ENCODE measurements around the gene RGL4.

Gene RGL4

GRCh38 chr22:23681026-23681809 is 9.6 kb upstream of the RGL4 start:
- no peak for DNase-seq

DNA sequence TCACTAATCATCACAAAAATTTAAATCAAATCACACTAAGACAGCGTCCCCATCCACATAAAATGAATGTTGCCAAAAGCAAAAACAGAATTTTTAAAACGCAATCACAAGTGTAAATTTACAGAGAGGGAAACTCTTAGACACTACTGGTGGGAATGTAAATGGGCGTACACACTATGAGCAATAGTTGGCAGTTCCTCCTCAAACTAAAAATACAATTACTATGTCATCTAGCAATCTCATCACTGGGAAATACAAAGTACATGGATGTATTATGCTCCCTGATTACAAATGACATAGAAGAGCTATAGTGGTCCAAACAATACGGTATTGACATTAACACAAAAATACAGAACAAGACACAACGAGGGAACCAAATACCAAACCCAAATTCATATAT is 8.7 kb upstream of the RGL4 start:
- no peak for DNase-seq

GRCh38 chr22:23682827-23683355 is 7.9 kb upstream of the RGL4 start:
- DNase-seq, result no peak

DNA sequence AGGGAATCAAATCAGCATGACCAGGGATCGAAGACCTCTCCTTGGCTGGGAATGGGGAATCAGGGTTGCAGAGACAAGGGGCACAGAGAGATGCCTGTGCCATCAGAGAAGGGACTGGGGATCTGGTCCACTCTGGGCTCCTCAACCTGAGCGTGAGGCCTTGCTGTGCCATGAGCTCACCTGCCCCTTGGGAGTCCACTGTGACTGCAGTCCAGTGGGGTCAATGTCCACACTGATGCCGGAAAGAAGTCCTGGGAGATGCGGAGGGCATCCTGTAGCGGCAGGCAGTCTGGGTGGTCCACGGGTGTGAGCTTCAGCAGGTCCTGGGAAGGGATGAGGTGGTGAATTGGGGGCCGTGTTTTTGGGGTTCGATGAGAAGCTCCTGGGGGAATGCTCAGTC is 7.3 kb upstream of the RGL4 start:
- no peak for DNase-seq

DNA sequence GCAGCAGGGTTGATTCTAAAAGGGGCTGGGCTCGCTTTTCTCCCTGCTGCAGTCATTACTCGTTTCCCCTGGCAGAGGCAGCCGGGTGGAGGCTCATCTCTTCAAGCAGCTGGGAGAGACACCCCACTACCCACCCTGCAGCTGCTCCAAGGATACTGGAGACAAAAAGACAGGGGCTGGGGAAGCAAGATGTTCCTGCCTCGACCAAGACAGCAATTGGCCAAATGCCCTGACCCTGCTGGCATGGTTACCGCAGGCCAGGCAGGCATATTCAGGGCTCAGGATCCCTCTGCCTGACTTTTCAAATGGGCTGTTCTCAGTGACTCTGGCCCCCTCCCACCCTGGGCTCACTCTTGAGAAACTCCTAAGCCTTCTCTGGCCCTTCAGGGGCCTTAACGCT is 6.8 kb upstream of the RGL4 start:
- DNase-seq, result no peak

GRCh38 chr22:23684561-23685031 is 6.2 kb upstream of the RGL4 start:
- peak; percentile 2 for DNase-seq

GRCh38 chr22:23685205-23685784 is 5.5 kb upstream of the RGL4 start:
- DNase-seq, result no peak

DNA sequence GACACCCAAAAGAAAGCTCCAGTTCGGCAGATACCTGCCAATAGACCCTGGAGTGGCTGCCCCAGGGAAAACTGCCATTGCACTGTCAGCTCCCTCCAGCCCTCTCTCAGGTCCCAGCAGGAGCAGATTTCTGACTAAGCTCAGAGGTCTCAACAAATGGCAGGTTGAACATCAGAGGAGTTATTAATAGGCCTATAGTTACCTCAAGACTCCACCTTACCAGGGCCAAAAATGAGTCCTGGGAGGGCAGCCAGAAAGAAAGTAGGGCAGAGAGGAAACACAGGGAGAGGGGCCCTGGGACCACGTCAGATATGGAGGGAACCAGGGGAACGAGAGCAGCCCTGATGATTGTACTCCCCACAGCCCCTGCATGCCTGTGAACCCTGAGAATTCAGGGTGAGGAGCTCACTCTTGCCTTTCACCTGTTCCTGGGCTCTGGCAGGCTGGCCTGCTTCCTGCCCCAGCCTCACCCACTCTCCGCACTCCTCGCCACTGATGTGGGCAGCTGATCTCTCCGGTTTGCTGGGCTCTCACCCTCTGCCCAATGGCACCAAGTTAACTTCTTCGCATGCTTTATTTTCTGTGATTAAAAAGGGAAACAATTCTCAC is 4.3 kb upstream of the RGL4 start:
- no peak for DNase-seq

GRCh38 chr22:23688121-23688520 is 2.7 kb upstream of the RGL4 start:
- no peak for DNase-seq

DNA sequence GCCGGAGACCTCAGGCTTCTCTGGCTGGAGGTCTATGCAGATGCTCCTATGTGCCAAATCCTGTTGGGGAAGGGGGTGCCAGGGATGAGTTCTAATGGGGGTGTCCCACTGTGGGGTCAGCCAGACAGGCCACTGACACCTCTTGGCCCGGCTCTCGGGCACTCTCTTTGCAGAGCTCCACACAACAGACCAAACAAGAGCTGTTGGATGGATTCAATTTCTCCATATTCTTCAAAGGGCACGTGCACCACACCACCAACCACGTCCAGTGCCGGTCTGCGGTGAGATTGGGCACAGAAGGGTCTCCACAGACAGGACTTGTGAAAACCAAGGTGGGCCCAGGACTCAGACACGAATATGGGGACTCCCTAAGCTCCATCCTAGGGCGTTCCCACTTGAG is 2.2 kb upstream of the RGL4 start:
- DNase-seq, result no peak

DNA sequence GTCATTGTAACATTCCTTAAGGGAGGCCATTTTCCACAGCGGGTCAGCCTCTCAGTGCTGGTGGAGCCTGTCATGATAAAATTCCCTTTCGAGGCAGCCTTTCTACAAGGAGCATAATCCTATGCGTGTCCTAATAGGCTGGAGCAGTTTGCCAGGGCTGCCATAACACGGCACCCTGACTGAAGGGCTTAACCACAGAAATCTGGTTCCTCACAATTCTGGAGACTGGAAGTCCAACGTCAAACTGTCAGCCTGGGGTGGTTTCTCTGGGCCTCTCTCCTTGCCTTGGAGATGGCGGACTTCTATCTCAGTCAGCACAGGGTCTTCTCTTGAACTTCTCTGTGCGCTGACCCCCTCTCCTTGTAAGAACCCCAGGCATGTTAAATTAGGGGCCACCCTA is 1.4 kb upstream of the RGL4 start:
- DNase-seq, result no peak

DNA sequence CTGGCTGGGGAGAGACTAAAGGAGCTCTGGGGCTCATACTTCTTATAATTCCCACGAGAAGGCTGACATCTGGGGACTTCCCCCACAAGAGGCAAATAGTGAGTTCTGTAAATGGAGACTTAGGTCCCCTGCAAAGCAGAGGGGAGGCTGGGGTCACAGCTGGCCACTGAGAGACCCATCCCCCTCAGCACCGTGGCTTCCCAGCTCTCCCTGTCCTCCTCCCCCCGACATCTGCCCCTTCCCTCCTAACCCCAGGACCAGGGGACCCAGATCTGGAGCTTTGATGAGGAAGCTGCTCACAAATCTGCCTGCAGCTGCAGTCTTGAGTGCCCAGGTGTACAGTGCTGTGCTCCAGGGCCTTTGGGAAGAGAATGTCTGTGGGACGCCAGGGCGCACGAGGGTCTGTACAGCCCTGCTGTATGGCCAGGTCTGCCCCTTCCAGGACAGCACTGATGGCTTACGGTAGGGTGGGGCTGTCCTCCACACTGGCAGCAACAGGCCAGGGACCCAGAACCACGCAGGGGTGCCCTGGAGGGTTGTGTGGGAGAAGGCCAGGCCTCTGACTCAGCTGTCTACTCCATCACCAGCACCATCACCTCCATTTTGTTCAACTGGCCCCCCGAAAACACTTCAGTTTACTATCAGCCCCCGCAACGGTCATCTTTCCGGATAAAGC is 1.1 kb downstream of the RGL4 start:
- no peak for DNase-seq

DNA sequence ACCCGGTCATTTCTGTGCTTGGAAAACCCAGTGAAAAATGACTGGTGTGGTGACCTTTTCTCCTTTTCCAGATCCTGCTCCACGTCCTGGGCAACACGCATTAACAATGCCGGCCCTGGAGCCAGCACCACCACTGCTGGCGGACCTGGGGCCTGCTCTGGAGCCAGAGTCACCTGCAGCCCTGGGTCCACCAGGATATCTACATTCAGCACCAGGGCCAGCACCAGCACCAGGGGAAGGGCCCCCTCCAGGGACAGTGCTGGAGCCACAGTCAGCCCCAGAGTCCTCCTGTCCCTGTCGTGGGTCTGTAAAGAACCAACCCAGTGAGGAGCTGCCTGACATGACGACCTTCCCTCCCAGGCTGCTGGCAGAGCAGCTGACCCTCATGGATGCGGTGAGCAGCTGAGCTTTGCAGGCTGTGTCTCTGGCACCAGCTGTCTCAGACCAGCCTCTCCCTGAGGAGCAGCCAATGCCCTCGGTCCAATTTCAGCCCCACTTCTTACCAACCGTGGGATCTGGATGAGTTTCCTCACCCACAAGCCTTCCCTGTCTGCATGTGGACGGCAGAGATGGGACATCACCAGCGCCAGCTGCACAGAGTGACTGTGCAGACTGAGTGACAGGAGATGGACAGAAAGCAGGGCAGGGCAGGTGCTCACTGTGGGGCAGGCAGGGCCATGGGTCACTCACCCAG is 1.9 kb downstream of the RGL4 start:
- DNase-seq, result no peak

DNA sequence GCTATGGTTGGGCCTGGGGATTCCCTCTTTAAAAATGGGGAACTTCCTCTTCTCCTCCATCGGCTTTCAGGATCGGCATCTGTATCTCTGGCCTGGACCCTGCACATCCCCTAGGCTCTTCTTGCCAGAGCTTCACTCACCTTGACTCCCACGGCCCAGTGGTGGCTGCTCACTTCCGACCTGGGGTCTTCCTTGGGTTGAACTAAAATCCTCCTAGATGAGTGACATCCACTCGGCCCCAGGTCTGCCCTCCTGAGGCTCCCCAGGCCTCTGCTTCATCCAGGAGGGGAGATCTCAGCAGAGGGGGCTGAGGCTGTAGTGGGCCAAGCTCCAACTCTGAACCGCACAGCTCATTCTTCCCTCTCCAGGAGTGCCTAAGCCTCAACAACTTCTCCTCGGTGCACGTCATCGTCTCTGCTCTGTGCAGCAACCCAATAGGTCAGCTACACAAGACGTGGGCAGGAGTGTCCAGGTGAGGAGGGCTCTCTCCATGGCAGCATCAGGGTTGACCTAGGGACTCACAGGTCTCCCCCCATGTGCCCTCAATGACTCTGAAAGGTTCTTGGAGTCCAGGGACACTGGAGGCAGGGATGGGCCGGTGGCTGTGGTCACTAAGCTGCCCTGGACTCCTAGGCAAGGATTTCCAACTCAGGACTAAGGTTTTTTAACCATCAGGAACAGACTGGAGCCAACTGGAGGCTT is 3.3 kb downstream of the RGL4 start:
- DNase-seq, result no peak

DNA sequence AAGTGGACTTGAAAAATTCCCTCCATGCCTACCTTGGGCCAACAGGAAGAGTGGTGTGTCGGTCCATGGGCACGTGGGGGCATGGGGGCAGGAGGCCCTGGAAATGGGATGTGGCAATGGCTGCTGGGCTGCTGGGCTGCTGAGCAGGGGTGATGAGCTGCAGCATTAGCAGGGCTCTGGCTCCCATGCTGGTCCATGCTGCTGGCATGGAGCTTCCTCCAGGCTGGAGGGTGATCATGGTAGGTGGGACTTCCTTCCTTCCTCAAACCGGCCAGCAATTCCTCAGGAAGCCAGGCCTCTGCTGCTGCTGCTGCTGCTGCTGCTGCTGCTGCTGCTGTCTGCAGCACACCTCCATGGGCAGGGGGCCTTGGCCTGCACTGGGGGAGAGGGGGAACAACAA is 4.3 kb downstream of the RGL4 start:
- no peak for DNase-seq

- DNase-seq, result no peak
Measured at GRCh38 chr22:23695571-23696325, 4.9 kb downstream of the RGL4 start.

DNA sequence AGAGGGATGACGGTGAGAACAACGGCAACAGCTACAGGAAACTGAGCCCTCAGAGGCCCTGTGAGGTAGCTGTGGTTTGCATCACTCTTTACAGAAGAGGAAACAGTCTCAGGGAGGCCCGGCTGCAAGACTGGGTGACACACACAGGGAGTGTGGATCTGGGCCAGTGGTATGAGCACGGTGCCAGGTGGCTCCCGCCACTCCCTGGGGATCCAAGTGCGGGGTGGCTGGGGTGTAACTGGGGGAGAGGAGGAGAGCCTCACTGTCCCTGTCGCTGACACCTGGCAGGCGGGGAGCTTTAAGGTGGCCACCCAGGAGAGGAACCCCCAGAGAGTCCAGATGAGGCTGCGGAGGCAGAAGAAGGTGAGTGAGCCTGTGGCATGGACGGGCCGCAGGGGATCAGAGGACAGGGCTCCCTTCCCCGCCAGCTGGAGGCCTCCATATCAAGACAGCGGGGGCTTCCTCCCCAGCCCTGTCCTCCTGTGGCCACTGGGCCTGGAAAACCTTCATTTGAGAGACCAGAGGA is 5.6 kb downstream of the RGL4 start:
- no peak for DNase-seq

GRCh38 chr22:23697031-23697970 is 6.5 kb downstream of the RGL4 start:
- DNase-seq, result no peak

DNA sequence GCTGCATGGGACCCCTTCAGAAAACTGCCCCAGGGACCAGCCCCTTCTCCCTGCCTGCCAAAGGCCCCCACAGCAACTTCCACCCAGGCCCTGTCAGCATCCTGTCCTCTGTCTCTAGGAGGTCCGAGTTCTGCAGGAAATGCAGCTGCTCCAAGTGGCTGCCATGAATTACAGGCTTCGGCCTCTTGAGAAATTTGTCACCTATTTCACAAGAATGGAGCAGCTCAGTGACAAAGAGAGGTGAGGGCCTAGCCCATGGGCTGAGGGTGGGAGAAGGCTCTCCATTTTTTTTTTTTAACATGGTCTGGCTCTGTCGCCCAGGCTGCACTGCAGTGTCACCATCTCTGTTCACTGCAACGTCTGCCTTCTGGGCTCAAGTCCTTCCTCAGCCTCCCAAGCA is 7.3 kb downstream of the RGL4 start:
- DNase-seq, result no peak

GRCh38 chr22:23698673-23699235 is 7.9 kb downstream of the RGL4 start:
- DNase-seq, result no peak

All from right forelimb (tissue), 1 donor.